ENCODE results near the gene PIGK.

- TF ChIP-seq CTCF (IDR thresholded peaks at IDR 0.05) = no peak
- TF ChIP-seq POLR2A (IDR thresholded peaks at IDR 0.05) = no peak
Observed at GRCh38 chr1:77200293-77200692, 18.9 kb downstream of the PIGK start.

All from heart left ventricle (tissue), 13 donors.